ENCODE results near the gene CDH19. TPM values are rescaled to one million over a fixed set of nuclear protein-coding genes. Genes with fewer than 3 reads are reported as not detected.

CDH19 gene
- total and polyA plus RNA-seq, 2 of the 4 experiments (the other 2 are of a cell fraction), result not detected

DNA sequence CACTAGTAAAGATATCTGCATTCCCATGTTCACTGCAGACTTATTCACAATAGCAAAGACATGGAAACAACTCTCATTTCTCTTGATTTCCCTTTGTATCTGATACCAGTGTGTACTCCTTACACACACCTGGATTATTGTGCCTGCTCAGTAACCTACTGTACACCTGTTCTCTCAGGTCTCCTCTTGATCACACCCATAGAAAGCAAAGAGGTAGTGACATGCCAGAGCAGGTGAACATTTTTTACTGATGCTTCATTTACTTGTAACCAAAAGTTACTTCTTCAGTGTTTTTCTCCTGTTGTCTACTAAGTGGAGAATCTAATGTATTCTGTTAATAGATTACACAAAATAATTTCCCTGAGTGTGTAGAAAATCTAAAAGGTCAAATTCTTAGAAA is 46.8 kb downstream of the CDH19 start:
- DNase-seq, result no peak
- Histone ChIP-seq H3K9ac (ENCODE audit: low read depth, low read length) (no peak overlapping the region), H3K27me3 (ENCODE audit: control insufficient read depth, insufficient read depth, low read length) (no peaks in the 10 kb centered on the region), H3K4me1 (ENCODE audit: control insufficient read depth, insufficient read depth, low read length) (no peaks in the 10 kb centered on the region), H2AK9ac (replicated peaks; ENCODE audit: low read depth, low read length, poor library complexity) (no peak overlapping the region), H3K4me3 (ENCODE audit: insufficient read depth, low read depth, low read length) (no peak overlapping the region), H2BK120ac (ENCODE audit: low read depth, low read length) (no peak overlapping the region), H4K8ac (ENCODE audit: low read depth in 2 of 2, low read length in 2 of 2) (no peak overlapping the region), H2AFZ (replicated peaks; ENCODE audit: low read length, poor library complexity) (no peak overlapping the region), H2BK20ac (ENCODE audit: low read depth, low read length) (no peak overlapping the region), H4K20me1 (ENCODE audit: insufficient read depth, low read length) (no peaks in the 10 kb centered on the region), H3K18ac (ENCODE audit: low read depth, low read length) (no peak overlapping the region), H3K14ac (replicated peaks; ENCODE audit: low read depth, low read length) (no peak overlapping the region), H4K91ac (ENCODE audit: insufficient read depth, low read depth, low read length) (no peak overlapping the region), H3K9me1 (ENCODE audit: insufficient read depth, low read length) (no peaks in the 10 kb centered on the region), H4K5ac (ENCODE audit: low read depth, low read length) (no peak overlapping the region), H3K23ac (ENCODE audit: low read depth, low read length) (no peak overlapping the region), H3K36me3 (ENCODE audit: control insufficient read depth, insufficient read depth, low read length) (no peaks in the 10 kb centered on the region), H3K4ac (ENCODE audit: low read depth, low read length) (no peak overlapping the region), H3K79me1 (ENCODE audit: low read depth in 1 of 2, low read length in 2 of 2) (no peaks in the 10 kb centered on the region), H2BK5ac (ENCODE audit: low read depth, low read length, poor library complexity, severe bottlenecking) (no peak overlapping the region), H2BK15ac (ENCODE audit: low read depth, low read length) (no peak overlapping the region), H3K9me3 (ENCODE audit: control insufficient read depth, insufficient read depth, low read length) (no peaks in the 10 kb centered on the region; the same call in 1 of the 2 replicates), H2AK5ac (ENCODE audit: low read depth, low read length) (no peak overlapping the region), H3K27ac (ENCODE audit: insufficient read depth, low read length) (no peak overlapping the region), H3K4me2 (ENCODE audit: low read depth, low read length) (no peak overlapping the region), H3K56ac (ENCODE audit: extremely low read depth, insufficient read depth, low read length) (no peak overlapping the region)
- TF ChIP-seq MAZ (IDR thresholded peaks at IDR 0.05; ENCODE audit: borderline replicate concordance, low read depth, low read length), result no peak
- TF ChIP-seq BHLHE40 (IDR thresholded peaks at IDR 0.05; ENCODE audit: low read depth, low read length), result no peak
- no peak for TF ChIP-seq FOS (IDR thresholded peaks at IDR 0.05; ENCODE audit: low read depth, low read length)
- no peak for TF ChIP-seq CTCF (conservative IDR thresholded peaks at IDR 0.05; ENCODE audit: low read depth, low read length)
- no peak for TF ChIP-seq NFE2L2 (IDR thresholded peaks at IDR 0.05; ENCODE audit: low read depth, low read length)
- TF ChIP-seq CHD1 (IDR thresholded peaks at IDR 0.05; ENCODE audit: low read depth, low read length), result no peak
- TF ChIP-seq RFX5 (IDR thresholded peaks at IDR 0.05; ENCODE audit: low read depth, low read length), result no peak
- no peak for TF ChIP-seq RAD21 (IDR thresholded peaks at IDR 0.05; ENCODE audit: low read length)
- no peak for TF ChIP-seq RCOR1 (IDR thresholded peaks at IDR 0.05; ENCODE audit: insufficient replicate concordance, low read length)
- TF ChIP-seq POLR2A (IDR thresholded peaks at IDR 0.05; ENCODE audit: low read depth, low read length), result no peak
- TF ChIP-seq CEBPB (IDR thresholded peaks at IDR 0.05; ENCODE audit: low read depth, low read length), result no peak
- no peak for TF ChIP-seq MAFK (IDR thresholded peaks at IDR 0.05; ENCODE audit: low read depth, low read length)
- TF ChIP-seq SMC3 (IDR thresholded peaks at IDR 0.05; ENCODE audit: low read depth, low read length), result no peak
- TF ChIP-seq, protein P1, sequence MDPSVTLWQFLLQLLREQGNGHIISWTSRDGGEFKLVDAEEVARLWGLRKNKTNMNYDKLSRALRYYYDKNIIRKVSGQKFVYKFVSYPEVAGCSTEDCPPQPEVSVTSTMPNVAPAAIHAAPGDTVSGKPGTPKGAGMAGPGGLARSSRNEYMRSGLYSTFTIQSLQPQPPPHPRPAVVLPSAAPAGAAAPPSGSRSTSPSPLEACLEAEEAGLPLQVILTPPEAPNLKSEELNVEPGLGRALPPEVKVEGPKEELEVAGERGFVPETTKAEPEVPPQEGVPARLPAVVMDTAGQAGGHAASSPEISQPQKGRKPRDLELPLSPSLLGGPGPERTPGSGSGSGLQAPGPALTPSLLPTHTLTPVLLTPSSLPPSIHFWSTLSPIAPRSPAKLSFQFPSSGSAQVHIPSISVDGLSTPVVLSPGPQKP (IDR thresholded peaks at IDR 0.05; ENCODE audit: borderline replicate concordance, low read depth, low read length), result no peak
- no peak for TF ChIP-seq MXI1 (IDR thresholded peaks at IDR 0.05; ENCODE audit: borderline replicate concordance, low read depth, low read length)
- TF ChIP-seq, protein P2, sequence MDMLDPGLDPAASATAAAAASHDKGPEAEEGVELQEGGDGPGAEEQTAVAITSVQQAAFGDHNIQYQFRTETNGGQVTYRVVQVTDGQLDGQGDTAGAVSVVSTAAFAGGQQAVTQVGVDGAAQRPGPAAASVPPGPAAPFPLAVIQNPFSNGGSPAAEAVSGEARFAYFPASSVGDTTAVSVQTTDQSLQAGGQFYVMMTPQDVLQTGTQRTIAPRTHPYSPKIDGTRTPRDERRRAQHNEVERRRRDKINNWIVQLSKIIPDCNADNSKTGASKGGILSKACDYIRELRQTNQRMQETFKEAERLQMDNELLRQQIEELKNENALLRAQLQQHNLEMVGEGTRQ (IDR thresholded peaks at IDR 0.05; ENCODE audit: low read depth, low read length), result no peak
- no TSS peak for BruUV-seq (replicated peaks)
- dilution Hi-C loops (cut with HindIII; ENCODE audit: low sequenced_read_pairs, unreplicated experiment) (no loop called here), in situ Hi-C loops (cut with MboI; ENCODE audit: low sequenced_read_pairs) (no loop called here), intact Hi-C loops (cut with micrococcal nuclease) (no loop called here)
- POLR2A ChIA-PET (ENCODE audit: unreplicated experiment), result no interaction called here
- no peak for ATAC-seq (ENCODE audit: low read depth)
- CTCF ChIA-PET, result no interaction called here

All from IMR-90 (cell line).